ENCODE data around the gene FADS3.

FADS3 gene

GRCh38 chr11:61853698-61854169 lies 37.6 kb downstream of the FADS3 start:
- no peak for DNase-seq

DNA sequence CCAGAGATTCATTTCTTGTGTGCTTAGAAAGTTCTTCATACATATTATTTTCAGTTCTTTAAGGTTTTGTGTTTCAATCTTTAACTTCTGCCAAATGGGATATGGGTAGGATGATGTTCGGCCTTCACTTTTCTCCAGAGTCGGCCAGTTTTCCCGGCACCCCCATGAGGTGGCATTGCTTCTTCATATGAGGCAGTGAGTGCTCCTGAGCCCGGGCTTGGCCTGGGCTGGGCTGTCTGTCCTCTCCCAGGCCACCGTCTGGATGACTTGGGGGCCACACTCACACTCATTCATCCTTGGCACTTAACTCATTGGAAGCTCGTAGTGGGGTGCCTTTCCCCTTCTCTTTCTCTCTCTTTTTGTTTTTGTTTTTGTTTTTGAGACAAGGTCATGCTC lies 39.4 kb downstream of the FADS3 start:
- DNase-seq = no peak

- DNase-seq = no peak
Observed at GRCh38 chr11:61851113-61851899, 40.0 kb downstream of the FADS3 start.

DNA sequence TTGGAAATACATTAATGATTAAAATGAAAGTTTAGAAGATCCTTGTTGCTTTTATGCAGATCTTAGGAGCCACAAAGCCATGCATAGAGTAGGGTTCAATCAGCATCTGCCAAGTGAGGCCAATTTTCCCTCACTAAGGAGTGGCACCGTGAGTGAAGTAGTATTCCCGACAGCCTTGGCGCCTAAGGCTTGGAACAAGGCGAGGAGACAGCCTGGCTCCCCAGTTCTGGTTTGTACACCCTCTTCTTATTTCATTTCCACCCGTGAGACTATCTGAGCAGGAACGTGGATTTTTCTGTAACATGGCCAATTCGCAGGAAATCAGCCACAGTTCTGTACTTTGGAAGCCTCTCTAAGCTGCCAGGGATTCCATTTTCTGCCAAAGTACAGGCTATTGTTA lies 40.7 kb downstream of the FADS3 start:
- no peak for DNase-seq

DNA sequence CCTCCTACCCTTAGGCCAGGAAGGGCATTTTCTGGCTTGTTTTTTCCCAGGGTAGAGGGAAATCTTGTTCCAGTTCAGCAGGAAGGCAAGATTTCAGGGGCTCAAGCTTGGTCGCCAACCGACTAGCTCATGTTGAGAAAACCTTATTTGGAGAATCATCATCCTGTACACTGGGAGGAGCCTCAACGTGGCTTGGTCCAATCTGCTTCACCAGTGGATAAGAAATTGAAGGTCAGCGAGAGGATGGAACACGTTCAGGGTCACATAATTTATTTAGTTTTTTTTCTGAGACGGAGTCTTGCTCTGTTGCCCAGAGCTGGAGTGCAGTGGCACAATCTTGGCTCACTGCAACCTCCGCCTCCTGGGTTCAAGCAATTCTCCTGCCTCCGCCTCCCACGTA lies 42.7 kb downstream of the FADS3 start:
- no peak for DNase-seq

GRCh38 chr11:61847914-61848581 lies 43.3 kb downstream of the FADS3 start:
- DNase-seq = no peak

- DNase-seq = no peak
Observed at GRCh38 chr11:61846362-61847020, 44.9 kb downstream of the FADS3 start.

GRCh38 chr11:61844909-61845565 lies 46.3 kb downstream of the FADS3 start:
- no peak for DNase-seq

GRCh38 chr11:61842528-61842820 lies 48.9 kb downstream of the FADS3 start:
- no peak for DNase-seq

DNA sequence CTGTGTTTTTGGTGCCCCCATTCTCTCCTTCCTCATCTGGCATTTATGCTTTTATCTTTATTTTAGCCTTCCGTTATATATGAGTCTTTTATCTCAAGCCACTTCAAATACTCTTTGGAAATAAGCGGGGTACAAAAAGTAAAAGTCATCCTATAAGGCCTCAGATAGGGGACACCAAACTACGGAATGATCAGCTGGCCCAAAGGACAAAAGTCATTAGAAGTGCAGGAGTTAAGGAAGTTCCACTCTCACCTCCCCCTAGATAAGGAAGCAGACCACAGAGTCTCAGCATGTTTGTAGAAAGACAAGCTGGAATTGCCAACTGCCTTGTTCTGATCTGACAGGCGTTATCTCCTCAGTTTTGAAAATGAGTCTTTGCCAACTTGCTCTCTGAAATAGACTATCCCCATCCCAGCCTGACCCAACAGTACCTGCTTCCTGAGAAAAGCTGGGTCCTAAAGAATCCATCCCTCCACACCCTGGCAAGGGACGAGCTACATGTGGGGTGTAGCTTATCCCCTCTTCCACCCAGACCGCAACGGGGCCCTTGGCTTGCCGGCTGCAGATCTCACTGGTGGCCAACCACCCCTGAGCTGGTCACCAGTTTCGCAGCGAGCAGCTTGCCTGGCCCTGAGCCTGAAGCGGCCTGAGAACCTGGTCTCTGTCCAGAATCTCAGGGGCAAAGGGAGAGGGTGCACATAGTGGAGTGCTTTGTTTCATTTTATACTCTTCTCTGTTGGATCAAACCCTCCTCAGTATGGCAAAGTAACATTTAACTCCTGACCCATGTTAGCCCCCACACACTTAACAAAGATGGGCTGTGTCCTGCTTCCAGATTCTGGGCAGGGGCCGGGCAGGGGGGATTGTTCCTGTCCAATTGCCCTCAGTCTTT lies 49.5 kb downstream of the FADS3 start:
- no peak for DNase-seq

GRCh38 chr11:61840371-61840770 lies 51.0 kb downstream of the FADS3 start:
- no peak for DNase-seq

DNA sequence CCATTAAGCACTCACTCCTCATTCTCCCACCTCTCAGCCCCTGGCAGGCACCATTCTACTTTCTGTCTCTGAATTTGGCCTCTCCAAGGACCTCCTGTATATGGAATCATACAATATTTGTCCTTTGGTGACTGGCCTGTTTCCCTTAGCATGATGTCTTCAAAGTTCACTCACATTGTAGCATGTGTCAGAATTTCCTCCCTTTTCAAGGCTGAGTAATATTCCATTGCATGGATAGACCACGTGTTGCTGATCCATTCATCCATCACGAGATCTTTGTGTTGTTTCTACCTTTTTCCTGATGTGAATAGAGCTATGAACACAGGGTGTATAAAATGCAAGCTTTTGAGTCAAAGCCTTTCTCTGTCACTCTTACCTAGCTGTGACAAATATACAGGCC lies 51.6 kb downstream of the FADS3 start:
- no peak for DNase-seq

DNA sequence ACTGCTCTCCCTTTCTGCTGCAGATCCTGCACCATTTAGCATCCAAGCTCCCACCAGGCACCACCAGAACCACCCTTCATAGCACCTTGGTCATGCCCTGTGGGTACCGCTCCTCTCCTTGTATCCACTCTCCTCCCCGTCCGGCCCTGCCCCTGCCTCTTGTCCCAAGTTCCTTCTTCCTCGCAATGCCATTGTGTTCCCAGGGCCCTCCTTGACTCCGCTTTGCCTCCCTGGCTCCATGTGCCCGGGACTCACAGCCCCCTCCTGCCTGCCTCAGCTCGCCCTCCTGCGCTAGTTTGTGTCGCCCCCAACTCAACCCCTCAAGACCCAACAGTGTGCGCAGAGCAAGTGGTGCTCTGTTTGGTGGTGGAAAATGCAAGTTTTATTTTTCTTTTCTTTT lies 52.4 kb downstream of the FADS3 start:
- no peak for DNase-seq

- no peak for DNase-seq
Observed at GRCh38 chr11:61838501-61838900, 52.8 kb downstream of the FADS3 start.

DNA sequence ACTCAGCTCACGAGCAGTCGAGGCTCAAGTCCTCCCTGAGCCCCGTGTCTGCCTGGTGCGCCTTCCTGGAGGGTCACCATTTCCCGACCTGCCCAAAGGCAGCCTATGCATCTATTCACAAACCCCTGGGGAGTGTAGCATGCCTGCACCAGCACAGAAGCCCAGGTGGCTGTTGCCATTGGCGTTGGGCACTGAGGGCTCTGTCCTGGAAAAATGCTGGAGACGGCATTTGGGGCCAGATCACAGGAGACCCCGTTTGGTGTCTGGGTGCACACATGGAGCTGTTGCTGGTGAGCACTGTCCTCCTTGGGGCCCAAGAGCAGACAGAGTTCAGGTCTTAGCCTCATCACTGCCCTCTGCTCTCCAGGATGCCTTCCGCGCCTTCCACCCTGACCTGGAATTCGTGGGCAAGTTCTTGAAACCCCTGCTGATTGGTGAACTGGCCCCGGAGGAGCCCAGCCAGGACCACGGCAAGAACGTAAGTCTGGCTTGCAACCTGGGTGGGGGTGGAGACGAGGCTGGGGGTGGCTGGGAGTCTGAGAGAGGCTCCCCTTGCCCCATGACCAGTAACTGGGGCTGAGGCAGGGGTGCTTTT lies 53.8 kb downstream of the FADS3 start:
- no peak for DNase-seq

DNA sequence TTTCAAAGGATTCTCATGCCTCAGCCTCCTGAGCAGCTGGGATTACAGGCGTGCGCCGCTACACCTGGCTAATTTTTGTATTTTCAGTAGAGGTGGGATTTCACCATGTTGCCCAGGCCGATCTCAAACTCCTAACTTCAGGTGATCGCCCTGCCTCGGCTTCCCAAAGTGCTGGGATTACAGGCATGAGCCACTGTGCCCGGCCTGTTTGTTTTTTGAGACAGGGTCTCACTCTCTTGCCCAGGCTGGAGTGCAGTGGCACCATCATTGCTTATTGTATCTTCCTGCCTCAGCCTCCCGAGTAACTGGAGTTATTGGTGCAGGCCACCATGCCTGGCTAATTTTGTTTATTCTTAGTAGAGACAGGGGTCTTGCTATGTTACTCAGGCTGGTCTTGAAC lies 55.2 kb downstream of the FADS3 start:
- DNase-seq = no peak

- DNase-seq = peak; percentile 74 to 90 (median 90)
Observed at GRCh38 chr11:61834278-61835048, 56.9 kb downstream of the FADS3 start.

GRCh38 chr11:61833926-61834277 lies 57.4 kb downstream of the FADS3 start:
- DNase-seq = no peak

GRCh38 chr11:61833471-61833870 lies 57.9 kb downstream of the FADS3 start:
- no peak for DNase-seq

DNA sequence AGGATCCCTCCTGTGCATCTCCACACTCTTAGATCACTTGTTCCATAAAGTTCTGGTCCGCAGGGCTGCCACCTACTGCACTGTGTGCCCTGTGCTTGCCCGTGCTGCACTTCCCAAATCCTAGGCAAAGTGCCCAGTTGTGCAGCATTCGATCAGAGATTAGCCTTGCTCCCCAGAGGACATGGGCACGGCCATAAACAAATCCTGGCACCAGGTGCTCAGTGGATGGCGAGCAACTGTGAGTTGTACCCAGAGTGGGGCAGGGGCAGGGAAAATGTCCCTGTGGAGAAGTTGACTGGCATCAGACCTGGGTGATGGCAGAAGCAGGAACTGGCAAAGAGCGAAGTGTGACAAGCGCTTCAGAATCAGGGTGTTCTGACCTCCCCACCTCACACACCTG lies 58.6 kb downstream of the FADS3 start:
- DNase-seq = no peak

- DNase-seq = no peak
Observed at GRCh38 chr11:61832207-61832606, 59.1 kb downstream of the FADS3 start.
